DND-41 (cell line): ENCODE measurements around the gene KEAP1.

ENCODE experiments used
- ATAC-seq: fragments of 200-7000 bp; cut with Tn5 transposase; 3 replicates; pipeline ENCODE4 v1.9.1; 2021; ENCODE audit warnings: low read depth; ENCODE audit not compliant: insufficient read depth
- DNase-seq: peaks from one replicate; pipeline ENCODE4 v3.0.0-alpha.2; 2020
- H2AFZ ChIP-seq: 2 replicates; pipeline ENCODE4 v1.6.0; 2012; ENCODE audit warnings: low read depth, low read length
- H3K27ac ChIP-seq: 2 replicates; pipeline ENCODE4 v1.5.1; 2012; ENCODE audit warnings: low read length, inconsistent platforms
- H3K27me3 ChIP-seq: fragments of 200-600 bp; sonication (generic); 2 replicates; pipeline ENCODE4 v1.6.0; 2012; ENCODE audit warnings: low read length, mild to moderate bottlenecking, inconsistent platforms; ENCODE audit not compliant: insufficient read depth, poor library complexity
- H3K36me3 ChIP-seq: 2 replicates; pipeline ENCODE4 v1.5.1; 2012; ENCODE audit warnings: low read length, inconsistent platforms; ENCODE audit not compliant: insufficient read depth
- H3K4me1 ChIP-seq: 2 replicates; pipeline ENCODE4 v1.5.1; 2012; ENCODE audit warnings: mild to moderate bottlenecking, low read length; ENCODE audit not compliant: insufficient read depth
- H3K4me2 ChIP-seq: 2 replicates; pipeline ENCODE4 v1.6.0; 2012; ENCODE audit warnings: mild to moderate bottlenecking, moderate library complexity, low read length, inconsistent platforms; ENCODE audit not compliant: insufficient read depth
- H3K4me3 ChIP-seq, 2 experiments: fragments of 200-600 bp in 1 of 2; shearing (Covaris generic) in 1 of 2; 2 replicates each; pipeline ENCODE4 v1.5.1; 2012 to 2016; ENCODE audit warnings: inconsistent platforms in 2 of 2, low read length in 2 of 2, mild to moderate bottlenecking in 2 of 2, low read depth in 1 of 2, moderate library complexity in 1 of 2
- H3K79me2 ChIP-seq: 2 replicates; pipeline ENCODE4 v1.6.0; 2012; ENCODE audit warnings: low read length, inconsistent platforms; ENCODE audit not compliant: insufficient read depth
- H3K9ac ChIP-seq: 2 replicates; pipeline ENCODE4 v1.6.0; 2012; ENCODE audit warnings: low read depth, mild to moderate bottlenecking, inconsistent platforms, low read length, moderate library complexity
- H3K9me3 ChIP-seq: 2 replicates; pipeline ENCODE4 v1.5.1; 2012; ENCODE audit warnings: low read length, moderate library complexity, mild to moderate bottlenecking, inconsistent platforms; ENCODE audit not compliant: insufficient read depth, severe bottlenecking
- H4K20me1 ChIP-seq: 2 replicates; pipeline ENCODE4 v1.6.0; 2012; ENCODE audit warnings: low read length; ENCODE audit not compliant: insufficient read depth
- EZH2 ChIP-seq: IDR thresholded peaks from 3 replicates; pipeline ENCODE4 v1.6.1; 2012; ENCODE audit warnings: borderline replicate concordance, low read depth, mild to moderate bottlenecking, moderate library complexity, low read length, inconsistent platforms; ENCODE audit not compliant: severe bottlenecking
- TF ChIP-seq, protein P1 (sequence below): IDR thresholded peaks from 2 replicates; pipeline ENCODE4 v1.5.1; 2012; ENCODE audit warnings: borderline replicate concordance, low read length, moderate library complexity, mild to moderate bottlenecking; ENCODE audit not compliant: poor library complexity, severe bottlenecking; ENCODE audit errors: extremely low read depth

The KEAP1 gene

DNA sequence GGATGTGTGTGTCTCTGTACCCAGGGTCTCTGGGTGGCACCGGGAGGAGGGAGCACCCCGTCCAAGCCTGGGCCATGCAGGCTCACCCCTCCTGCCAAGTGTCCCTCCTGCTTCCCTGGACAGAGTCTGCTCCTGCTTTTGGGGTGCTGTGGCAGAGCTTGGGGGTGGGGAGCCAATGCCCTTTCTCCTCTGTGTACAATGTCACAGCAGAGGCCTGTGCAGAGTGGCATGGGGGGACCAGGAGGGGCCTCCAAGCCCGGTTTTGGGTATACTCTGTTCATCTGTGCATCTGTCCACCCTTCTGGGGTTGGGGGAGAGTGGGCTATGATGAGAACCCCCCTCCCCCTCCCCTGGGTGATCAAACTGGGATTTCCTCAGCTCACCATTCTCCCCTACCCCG is 49.3 kb downstream of the KEAP1 start:
- H4K20me1 ChIP-seq = peaks cover 6% of the 10 kb centered on the region; the same call in 1 of the 2 replicates
- DNase-seq (no peak), ATAC-seq (no peak)
- no peaks in the 10 kb centered on the region for H3K9me3 ChIP-seq
- H3K36me3 ChIP-seq = no peaks in the 10 kb centered on the region
- TF ChIP-seq EZH2 = no peak
- TF ChIP-seq, protein P1, sequence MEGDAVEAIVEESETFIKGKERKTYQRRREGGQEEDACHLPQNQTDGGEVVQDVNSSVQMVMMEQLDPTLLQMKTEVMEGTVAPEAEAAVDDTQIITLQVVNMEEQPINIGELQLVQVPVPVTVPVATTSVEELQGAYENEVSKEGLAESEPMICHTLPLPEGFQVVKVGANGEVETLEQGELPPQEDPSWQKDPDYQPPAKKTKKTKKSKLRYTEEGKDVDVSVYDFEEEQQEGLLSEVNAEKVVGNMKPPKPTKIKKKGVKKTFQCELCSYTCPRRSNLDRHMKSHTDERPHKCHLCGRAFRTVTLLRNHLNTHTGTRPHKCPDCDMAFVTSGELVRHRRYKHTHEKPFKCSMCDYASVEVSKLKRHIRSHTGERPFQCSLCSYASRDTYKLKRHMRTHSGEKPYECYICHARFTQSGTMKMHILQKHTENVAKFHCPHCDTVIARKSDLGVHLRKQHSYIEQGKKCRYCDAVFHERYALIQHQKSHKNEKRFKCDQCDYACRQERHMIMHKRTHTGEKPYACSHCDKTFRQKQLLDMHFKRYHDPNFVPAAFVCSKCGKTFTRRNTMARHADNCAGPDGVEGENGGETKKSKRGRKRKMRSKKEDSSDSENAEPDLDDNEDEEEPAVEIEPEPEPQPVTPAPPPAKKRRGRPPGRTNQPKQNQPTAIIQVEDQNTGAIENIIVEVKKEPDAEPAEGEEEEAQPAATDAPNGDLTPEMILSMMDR = no peak
- no peaks in the 10 kb centered on the region for H3K27me3 ChIP-seq
- H3K4me2 ChIP-seq = no peak overlapping the region
- no peak overlapping the region for H3K27ac ChIP-seq
- no peak overlapping the region for H3K9ac ChIP-seq
- H3K4me1 ChIP-seq = no peaks in the 10 kb centered on the region
- no peak overlapping the region for H2AFZ ChIP-seq
- no peaks in the 10 kb centered on the region for H3K79me2 ChIP-seq
- no peak overlapping the region for H3K4me3 ChIP-seq

DNA sequence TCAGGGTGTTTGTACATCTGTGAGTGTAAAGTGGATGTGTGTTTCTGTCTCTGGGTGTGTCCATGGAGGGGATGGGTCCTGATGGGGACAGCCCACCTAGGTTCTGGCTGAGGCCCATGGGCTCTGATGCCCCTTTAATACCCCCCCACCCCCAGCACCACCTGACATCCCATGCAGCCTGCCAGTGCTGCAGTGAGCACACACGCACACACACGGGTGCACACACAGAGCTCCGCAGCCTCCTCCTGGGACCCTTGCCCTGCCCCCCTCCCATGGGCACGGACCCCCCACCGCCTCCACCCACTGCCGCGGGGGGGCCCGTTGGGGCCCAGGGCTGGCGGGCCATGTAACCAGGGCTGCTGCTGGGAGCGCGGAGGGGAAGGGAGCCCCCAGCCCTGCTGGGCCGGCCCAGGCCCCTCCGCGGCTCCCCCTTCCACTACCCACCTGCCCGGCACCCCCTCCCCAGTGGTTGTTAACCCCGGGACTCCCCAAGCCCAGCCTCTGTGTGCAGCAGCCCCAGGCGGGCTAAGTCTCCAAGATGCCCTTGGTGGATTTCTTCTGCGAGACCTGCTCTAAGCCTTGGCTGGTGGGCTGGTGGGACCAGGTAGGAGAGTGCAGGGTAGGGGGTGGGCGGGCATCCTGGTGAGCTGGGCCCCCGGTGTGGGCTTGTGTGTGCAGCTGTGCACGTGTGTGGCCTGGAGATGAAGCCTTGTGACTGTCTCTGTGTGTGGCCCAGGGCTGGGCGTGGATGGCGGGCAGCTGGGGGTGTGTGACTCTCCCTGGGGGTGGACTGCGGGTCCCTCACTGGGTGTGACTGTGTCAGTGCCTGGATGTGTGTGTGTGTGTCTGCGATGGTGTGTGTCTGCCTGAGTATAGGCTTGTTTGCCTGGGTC is 50.2 kb downstream of the KEAP1 start:
- H3K9ac ChIP-seq = no peak overlapping the region
- no peak for DNase-seq
- TF ChIP-seq, protein P1 = no peak
- no peak for TF ChIP-seq EZH2

DNA sequence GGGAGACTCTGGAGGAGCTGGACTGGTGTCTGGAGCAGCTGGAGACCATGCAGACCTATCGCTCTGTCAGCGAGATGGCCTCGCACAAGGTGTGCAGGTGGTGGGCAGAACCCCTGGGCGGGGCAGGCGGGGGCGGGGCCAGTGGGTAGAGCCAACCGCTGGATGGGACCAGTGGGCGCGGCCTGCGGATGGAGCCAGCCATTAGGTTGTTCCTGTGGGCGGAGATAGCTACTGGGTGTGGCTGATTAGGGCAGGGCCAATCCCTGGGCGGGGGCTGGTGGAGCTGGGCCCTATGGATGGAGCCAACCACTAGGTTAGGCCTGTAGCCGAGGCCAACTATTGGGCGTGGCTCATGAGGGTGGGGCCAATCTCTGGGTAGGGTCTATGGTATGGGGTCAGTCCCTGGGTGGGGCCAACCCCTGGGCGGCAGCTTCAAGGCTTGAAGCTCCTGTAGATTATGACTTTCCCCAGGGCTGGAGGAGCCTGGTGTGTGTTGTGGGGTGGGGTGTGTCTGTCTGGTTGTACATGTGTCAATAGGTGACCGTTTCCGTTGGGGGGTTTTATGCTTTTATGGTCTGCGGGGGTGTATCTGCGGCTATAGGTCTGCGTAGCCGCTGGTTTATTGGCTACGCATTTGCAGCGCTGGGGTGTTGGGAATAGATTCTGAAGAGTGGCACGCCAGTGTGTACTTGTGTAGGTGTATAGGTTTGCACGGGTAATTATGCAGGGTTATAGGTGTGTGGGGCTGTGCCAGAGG is 52.1 kb downstream of the KEAP1 start:
- no peak overlapping the region for H3K27ac ChIP-seq
- ATAC-seq = peak; percentile 51; the same call in 2 of the 3 replicates
- no peak overlapping the region for H2AFZ ChIP-seq
- DNase-seq = peak; percentile 42
- TF ChIP-seq, protein P1 = no peak
- no peak for TF ChIP-seq EZH2
- H4K20me1 ChIP-seq = peaks cover 6% of the 10 kb centered on the region; the same call in 1 of the 2 replicates
- H3K4me3 ChIP-seq = no peak overlapping the region
- no peaks in the 10 kb centered on the region for H3K79me2 ChIP-seq
- H3K9me3 ChIP-seq = no peaks in the 10 kb centered on the region
- H3K9ac ChIP-seq = no peak overlapping the region
- no peaks in the 10 kb centered on the region for H3K27me3 ChIP-seq
- H3K4me1 ChIP-seq = no peaks in the 10 kb centered on the region
- no peaks in the 10 kb centered on the region for H3K36me3 ChIP-seq
- no peak overlapping the region for H3K4me2 ChIP-seq

More for the DNA sequence above, 50.2 kb downstream of the KEAP1 start:
- peaks cover 6% of the 10 kb centered on the region; the same call in 1 of the 2 replicates for H4K20me1 ChIP-seq
- no peak overlapping the region for H3K27ac ChIP-seq
- no peak overlapping the region for H2AFZ ChIP-seq
- no peak for ATAC-seq
- H3K27me3 ChIP-seq = no peaks in the 10 kb centered on the region
- H3K79me2 ChIP-seq = no peaks in the 10 kb centered on the region
- H3K4me1 ChIP-seq = no peaks in the 10 kb centered on the region
- no peak overlapping the region for H3K4me3 ChIP-seq
- H3K4me2 ChIP-seq = no peak overlapping the region
- H3K36me3 ChIP-seq = no peaks in the 10 kb centered on the region
- no peaks in the 10 kb centered on the region for H3K9me3 ChIP-seq
